ENCODE results near the gene DYNLT5. TPM values are rescaled to one million over a fixed set of nuclear protein-coding genes. Genes with fewer than 3 reads are reported as not detected.
"Not testable (repeated sequence)": the region's sequence is repeated elsewhere in the genome, so short reads cannot be mapped to it uniquely, and the experiment has no call there.

DYNLT5 gene
- total RNA-seq, 1 experiment from 2014 or later, result 0.42 TPM

DNA sequence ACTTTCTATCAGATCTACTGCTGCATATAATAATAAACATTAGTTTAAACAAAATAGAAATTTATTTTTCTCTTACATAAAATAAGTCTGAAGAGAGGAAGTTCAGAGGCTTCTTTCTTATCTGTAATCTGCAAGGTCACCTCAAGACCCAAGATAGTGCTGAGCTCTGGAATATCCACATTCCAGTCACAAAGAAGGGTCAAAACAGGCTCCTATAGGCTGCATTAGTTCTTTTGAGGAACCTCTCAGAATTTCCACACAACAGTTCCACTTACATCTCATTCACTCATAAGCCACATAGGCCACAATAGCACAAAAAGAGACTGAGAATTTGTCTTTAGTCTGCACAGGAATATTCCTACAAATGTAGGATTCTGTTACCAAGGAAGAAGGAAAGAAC, 15.4 kb downstream of the DYNLT5 start:
- DNase-seq, result no peak
- no peaks in the 10 kb centered on the region for H3K36me3 ChIP-seq (replicated peaks; ENCODE audit: control insufficient read depth, insufficient read depth, low read length)
- H3K27me3 ChIP-seq (ENCODE audit: control insufficient read depth, insufficient read depth, low read length), result no peaks in the 10 kb centered on the region
- H3K4me3 ChIP-seq (ENCODE audit: insufficient read depth, low read depth, low read length), result no peak overlapping the region

DNA sequence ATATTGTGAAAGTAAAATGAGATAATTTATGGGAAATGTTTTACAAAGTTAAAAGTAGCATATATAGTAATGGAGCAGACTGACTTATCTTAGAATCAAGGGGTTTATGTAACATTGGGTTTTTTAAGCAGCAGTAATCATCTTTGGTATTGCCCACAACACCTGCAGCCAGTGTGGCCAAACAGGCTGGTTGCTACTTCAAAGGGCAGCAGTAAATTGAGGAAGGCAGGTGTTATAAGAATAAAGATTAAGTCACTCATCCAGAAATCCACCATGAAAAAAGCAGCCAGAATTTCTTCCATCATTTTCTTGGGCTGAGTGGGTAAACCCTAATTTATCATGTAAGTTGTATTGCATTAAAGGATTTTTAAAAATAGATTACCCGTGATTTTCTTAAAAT, 16.7 kb downstream of the DYNLT5 start:
- no peak for DNase-seq
- H3K36me3 ChIP-seq (replicated peaks; ENCODE audit: control insufficient read depth, insufficient read depth, low read length), result no peaks in the 10 kb centered on the region
- H3K4me3 ChIP-seq (ENCODE audit: insufficient read depth, low read depth, low read length), result no peak overlapping the region
- H3K27me3 ChIP-seq (ENCODE audit: control insufficient read depth, insufficient read depth, low read length), result no peaks in the 10 kb centered on the region

DNA sequence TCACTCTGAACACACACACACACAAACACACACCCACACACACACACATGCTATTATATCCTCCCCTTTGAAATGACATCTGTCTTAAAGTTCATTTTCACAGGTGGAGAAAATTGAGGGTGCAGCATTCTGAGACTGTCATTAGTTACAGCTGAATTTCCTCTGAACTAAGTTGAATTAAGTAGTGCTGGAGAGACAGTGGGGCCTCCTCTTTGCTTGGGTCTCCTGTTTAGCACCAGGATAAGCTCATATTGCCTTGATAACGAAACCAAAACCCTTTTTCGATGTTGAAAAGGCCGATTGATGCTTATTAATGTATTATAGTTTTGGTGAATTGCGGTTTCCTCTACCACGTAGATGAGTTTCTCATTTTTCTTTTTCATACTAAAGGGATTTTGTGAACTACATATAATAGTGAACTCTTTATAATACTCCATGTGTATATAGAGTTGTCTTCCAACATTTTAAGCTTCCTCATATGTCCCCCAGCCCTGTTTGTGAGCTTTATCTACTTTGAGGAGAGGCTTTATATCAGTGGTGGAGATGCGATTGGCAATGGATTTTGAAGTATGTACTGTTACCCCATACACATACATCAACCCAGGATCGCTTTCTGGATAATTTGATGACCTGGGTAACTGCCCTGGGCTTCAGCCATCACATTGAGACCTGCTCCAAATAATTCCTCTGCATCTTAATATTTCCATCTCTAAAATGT, 17.4 kb downstream of the DYNLT5 start:
- H3K27me3 ChIP-seq (ENCODE audit: control insufficient read depth, insufficient read depth, low read length), result no peaks in the 10 kb centered on the region
- no peak for DNase-seq
- H3K36me3 ChIP-seq (replicated peaks; ENCODE audit: control insufficient read depth, insufficient read depth, low read length), result no peaks in the 10 kb centered on the region
- no peak overlapping the region for H3K4me3 ChIP-seq (ENCODE audit: insufficient read depth, low read depth, low read length)

DNA sequence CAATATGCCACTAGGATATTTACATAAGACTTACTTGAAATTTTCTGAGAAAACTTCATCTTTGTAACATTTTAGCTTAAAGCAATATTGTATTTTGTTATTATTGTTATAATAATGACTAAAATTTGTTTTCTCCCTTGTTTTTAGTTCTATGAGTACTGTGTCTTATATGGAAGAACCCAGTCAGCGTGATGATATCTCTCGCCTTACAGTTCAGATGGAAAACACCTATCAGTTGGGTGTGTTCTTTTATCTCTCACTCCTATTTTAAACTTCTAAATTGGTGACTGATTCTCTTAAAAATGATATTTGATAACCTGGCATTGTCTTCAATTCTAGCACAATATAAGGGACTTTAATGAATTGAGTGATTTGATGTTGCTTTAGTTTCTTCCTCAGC, 18.0 kb downstream of the DYNLT5 start:
- Histone ChIP-seq H3K36me3 (replicated peaks; ENCODE audit: control insufficient read depth, insufficient read depth, low read length) (no peaks in the 10 kb centered on the region), H3K27me3 (ENCODE audit: control insufficient read depth, insufficient read depth, low read length) (no peaks in the 10 kb centered on the region), H3K4me3 (ENCODE audit: insufficient read depth, low read depth, low read length) (no peak overlapping the region)
- DNase-seq, result no peak

DNA sequence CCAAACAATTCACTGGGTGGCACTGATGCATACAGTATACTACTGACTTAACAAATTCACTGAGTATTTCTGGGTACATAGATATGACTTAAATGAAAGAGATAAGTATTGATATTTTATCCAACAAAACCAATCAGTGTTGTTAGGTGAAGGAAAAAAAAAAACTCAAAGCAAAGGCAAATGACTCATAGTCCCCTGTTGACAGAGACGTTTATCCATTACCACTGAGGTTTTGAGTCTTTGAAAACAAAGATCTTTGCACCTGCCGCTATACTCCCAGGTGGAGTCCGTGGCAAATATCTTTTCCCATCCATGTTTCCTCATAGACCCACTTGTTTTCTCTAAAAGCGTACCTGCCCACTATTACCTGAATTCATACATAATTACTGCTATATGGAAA, 18.4 kb downstream of the DYNLT5 start:
- DNase-seq, result no peak
- H3K27me3 ChIP-seq (ENCODE audit: control insufficient read depth, insufficient read depth, low read length), result no peaks in the 10 kb centered on the region
- H3K36me3 ChIP-seq (replicated peaks; ENCODE audit: control insufficient read depth, insufficient read depth, low read length), result no peaks in the 10 kb centered on the region
- no peak overlapping the region for H3K4me3 ChIP-seq (ENCODE audit: insufficient read depth, low read depth, low read length)

DNA sequence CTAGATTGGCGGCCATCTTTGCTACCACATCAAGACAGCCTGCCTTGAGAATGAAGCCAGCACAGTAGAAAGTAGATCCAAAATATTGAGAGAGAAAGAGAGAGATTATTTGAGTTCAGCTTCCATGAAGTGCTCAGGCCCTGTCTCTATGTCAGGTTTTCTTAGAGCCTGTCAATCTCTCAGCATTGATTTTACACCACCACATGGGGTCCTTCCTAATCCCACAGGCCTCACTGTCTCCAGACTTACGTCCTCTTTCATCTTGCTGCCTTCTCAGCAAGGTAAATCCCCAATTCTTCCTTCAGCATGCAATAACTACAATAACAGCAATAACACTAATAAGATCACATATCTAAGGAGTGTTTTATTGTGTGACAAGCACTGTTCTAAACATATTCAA, 21.0 kb downstream of the DYNLT5 start:
- Histone ChIP-seq H3K4me3 (ENCODE audit: insufficient read depth, low read depth, low read length) (no peak overlapping the region), H3K27me3 (ENCODE audit: control insufficient read depth, insufficient read depth, low read length) (no peaks in the 10 kb centered on the region), H3K36me3 (replicated peaks; ENCODE audit: control insufficient read depth, insufficient read depth, low read length) (no peaks in the 10 kb centered on the region)
- DNase-seq, result no peak

DNA sequence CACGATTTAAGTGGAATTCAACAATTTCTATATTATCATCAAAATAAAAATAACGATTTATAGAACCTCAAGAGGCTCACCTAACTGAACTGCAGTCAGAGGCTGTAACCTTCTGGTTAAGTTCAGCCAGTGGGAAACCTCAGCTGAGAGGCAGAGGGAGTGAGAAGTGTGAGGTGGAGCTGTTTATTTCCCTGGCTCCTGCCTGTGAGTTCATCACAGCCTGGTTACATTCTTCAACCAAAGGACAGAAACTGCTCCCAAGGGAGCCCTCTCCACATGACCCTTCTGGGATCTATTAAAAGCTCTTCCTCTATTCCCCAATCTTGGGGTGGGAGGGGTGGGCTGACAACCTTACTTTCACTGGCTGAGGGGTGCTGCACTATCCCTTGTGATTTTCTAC, 22.2 kb downstream of the DYNLT5 start:
- Histone ChIP-seq H3K36me3 (replicated peaks; ENCODE audit: control insufficient read depth, insufficient read depth, low read length) (no peaks in the 10 kb centered on the region), H3K4me3 (ENCODE audit: insufficient read depth, low read depth, low read length) (no peak overlapping the region), H3K27me3 (ENCODE audit: control insufficient read depth, insufficient read depth, low read length) (no peaks in the 10 kb centered on the region)
- no peak for DNase-seq

DNA sequence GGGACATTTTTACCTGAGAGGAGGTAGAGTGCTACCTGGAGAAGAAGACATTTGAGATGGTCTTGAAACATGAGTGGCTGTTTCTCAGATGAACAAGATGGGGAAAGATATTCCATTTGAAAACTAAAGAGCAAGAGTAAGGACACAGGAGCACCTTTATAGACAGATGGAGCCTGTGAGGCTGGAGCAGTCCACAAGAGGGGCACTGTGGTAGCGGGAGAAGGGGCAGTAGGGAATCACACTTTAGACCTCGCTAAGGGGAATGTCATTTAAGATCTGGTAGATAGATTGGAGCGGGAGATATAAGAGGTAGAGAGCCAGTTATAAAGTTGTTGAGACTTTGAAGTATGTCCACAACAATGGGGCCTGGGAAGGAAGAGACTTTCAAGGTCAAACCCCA, 23.4 kb downstream of the DYNLT5 start:
- no peaks in the 10 kb centered on the region for H3K27me3 ChIP-seq (ENCODE audit: control insufficient read depth, insufficient read depth, low read length)

DNA sequence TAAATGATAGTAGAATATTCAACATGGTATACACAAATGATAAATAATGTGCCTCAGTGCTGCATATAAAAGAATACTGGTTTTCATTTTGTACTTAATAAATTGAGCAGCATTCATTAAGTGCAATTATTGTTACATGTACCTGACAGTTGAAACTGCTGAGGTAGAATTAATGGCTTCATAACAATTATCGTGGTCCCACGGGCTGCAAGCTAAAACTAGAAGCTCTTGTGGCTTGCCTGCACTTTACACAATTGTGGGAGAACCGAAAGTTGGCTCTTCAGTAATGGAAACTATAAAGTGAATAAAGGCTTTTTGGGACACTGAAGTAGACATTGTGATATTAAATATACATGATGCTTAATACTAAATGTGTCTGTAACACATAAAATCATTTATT, 25.6 kb downstream of the DYNLT5 start:
- H3K27me3 ChIP-seq (ENCODE audit: control insufficient read depth, insufficient read depth, low read length), result no peaks in the 10 kb centered on the region
- no peak for DNase-seq
- no peaks in the 10 kb centered on the region for H3K36me3 ChIP-seq (replicated peaks; ENCODE audit: control insufficient read depth, insufficient read depth, low read length)
- no peak overlapping the region for H3K4me3 ChIP-seq (ENCODE audit: insufficient read depth, low read depth, low read length)

More for the DNA sequence above, 23.4 kb downstream of the DYNLT5 start:
- H3K4me3 ChIP-seq (ENCODE audit: insufficient read depth, low read depth, low read length), result no peak overlapping the region
- DNase-seq, result no peak
- H3K36me3 ChIP-seq (replicated peaks; ENCODE audit: control insufficient read depth, insufficient read depth, low read length), result no peaks in the 10 kb centered on the region

DNA sequence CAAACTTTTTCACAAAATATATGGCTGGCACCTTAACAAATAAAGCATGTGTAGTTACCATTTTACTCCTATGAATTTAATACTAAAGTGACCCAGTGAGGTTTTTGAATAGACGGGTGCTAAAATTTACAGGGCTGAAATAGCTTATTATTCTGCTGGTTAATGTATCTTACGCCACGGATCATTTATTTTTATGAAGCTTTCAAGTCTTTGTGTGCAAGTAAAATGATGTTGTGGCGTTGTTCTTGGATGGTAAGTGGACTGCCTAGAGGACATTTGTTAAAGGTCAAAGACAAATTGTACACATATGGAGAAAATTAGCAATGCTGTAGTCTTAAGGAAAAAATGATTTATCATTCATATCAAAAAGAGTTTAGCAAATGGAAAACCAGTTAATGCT, 26.0 kb downstream of the DYNLT5 start:
- Histone ChIP-seq H3K36me3 (replicated peaks; ENCODE audit: control insufficient read depth, insufficient read depth, low read length) (no peaks in the 10 kb centered on the region), H3K27me3 (ENCODE audit: control insufficient read depth, insufficient read depth, low read length) (no peaks in the 10 kb centered on the region), H3K4me3 (ENCODE audit: insufficient read depth, low read depth, low read length) (no peak overlapping the region)
- no peak for DNase-seq

DNA sequence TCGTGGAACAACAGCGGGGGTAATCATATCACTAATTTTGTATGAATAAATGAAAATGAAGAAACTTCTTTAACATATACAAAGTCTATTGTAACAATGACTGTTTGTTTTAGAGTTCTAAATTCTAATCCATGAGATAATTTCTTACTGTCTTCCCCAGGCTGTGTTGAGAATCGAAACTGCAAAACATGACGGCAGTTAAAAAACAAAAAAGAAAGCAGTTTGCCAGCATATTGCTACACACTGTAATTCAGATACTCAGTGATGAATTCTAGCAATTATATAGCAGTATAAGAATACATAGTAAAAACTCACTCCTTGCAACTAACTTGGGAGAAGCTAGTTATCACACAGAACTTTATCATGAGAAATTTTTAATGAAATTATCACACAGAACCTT, 26.7 kb downstream of the DYNLT5 start:
- H3K36me3 ChIP-seq (replicated peaks; ENCODE audit: control insufficient read depth, insufficient read depth, low read length), result no peaks in the 10 kb centered on the region
- H3K4me3 ChIP-seq (ENCODE audit: insufficient read depth, low read depth, low read length), result no peak overlapping the region
- no peaks in the 10 kb centered on the region for H3K27me3 ChIP-seq (ENCODE audit: control insufficient read depth, insufficient read depth, low read length)
- DNase-seq, result no peak

DNA sequence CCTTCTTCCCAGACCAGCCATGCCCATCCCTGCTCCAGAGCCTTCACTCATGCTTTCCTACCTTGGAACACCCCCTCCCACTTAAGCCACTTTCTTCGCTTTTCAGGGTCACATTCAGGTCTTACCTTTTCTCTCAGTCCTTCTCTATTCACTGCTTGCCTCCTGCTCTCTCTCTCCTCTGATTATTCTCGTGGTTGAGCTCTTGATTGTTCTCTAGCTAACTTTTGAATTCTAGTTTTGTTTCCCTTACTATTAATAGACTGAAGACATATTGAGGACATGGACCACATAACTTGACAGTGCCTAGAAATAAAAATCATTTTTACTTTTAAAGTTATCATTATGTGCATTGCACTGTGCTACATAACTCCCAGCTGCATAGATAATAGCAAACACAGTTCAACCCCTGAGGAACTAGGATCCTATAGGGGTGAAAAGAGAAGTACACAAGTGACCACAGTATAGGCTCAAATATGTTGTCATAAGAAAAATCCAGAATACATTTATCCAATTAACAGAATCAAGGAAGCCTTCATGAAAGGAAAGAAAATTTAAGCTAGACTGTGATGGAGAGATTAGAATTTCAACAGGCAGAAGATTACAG, 27.3 kb downstream of the DYNLT5 start:
- no peak overlapping the region for H3K4me3 ChIP-seq (ENCODE audit: insufficient read depth, low read depth, low read length)
- no peak for DNase-seq
- no peaks in the 10 kb centered on the region for H3K36me3 ChIP-seq (replicated peaks; ENCODE audit: control insufficient read depth, insufficient read depth, low read length)
- no peaks in the 10 kb centered on the region for H3K27me3 ChIP-seq (ENCODE audit: control insufficient read depth, insufficient read depth, low read length)

DNA sequence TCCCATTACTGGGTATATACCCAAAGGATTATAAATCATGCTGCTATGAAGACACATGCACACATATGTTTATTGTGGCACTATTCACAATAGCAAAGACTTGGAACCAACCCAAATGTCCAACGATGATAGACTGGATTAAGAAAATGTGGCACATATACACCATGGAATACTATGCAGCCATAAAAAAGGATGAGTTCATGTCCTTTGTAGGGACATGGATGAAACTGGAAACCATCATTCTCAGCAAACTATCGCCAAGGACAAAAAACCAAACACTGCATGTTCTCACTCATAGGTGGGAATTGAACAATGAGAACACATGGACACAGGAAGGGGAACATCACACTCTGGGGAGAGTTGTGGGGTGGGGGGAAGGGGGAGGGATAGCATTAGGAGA, 33.5 kb downstream of the DYNLT5 start:
- DNase-seq; H3K27me3 ChIP-seq (ENCODE audit: control insufficient read depth, insufficient read depth, low read length); H3K36me3 ChIP-seq (replicated peaks; ENCODE audit: control insufficient read depth, insufficient read depth, low read length); H3K4me3 ChIP-seq (ENCODE audit: insufficient read depth, low read depth, low read length): not testable (repeated sequence)

DNA sequence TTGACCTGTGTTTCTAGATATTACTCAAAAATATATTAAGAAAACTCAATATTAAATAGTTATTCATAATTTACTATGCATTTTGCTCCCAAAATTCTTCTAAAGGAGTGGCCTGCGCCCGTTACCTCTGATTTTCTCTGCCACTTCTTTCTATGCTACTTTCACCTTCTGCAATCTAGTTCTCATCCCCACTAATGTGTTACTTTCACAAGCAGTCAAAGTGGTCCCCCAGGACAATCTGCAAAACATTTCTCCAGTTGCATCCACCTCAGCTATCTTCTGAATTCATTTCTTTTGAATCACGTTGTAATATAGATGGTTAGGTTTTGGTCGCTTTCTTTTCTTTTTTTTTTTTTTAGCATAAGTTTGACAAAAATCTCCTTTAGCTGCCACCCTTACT, 35.4 kb downstream of the DYNLT5 start:
- no peaks in the 10 kb centered on the region for H3K36me3 ChIP-seq (replicated peaks; ENCODE audit: control insufficient read depth, insufficient read depth, low read length)
- H3K4me3 ChIP-seq (ENCODE audit: insufficient read depth, low read depth, low read length), result no peak overlapping the region
- DNase-seq, result no peak
- no peaks in the 10 kb centered on the region for H3K27me3 ChIP-seq (ENCODE audit: control insufficient read depth, insufficient read depth, low read length)

DNA sequence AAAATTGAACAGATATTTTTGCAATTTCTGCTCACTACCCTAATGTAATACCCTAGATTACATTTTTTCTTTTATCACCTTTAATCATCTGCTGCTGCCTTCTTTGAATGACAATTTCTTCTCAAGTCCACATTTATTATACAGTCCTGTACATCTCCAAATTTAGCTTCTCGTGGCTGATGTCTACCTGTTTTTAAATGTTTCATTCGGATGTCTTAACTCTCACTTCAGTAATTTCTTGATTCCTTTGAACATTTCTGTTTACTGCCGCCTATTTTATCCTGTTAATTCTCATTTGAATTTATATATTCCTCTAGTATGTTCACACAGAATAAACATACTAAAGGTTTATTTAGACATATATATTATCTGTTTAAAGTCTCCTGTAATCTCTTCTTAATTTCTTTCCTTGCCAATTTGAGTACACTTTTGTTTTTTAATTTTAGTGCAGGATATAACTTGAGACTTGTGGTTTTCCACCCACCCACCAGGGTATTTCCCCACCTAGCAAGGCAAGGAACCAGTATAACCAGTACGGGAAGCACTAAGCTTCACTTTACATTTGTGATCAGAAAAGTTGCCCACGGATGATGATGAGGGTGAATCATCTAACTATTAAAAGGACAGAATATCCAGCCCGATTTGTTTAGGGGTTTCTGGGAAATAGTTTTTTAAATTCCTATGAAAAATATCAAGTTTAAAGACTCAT, 36.1 kb downstream of the DYNLT5 start:
- H3K36me3 ChIP-seq (replicated peaks; ENCODE audit: control insufficient read depth, insufficient read depth, low read length), result no peaks in the 10 kb centered on the region
- H3K4me3 ChIP-seq (ENCODE audit: insufficient read depth, low read depth, low read length), result no peak overlapping the region
- no peaks in the 10 kb centered on the region for H3K27me3 ChIP-seq (ENCODE audit: control insufficient read depth, insufficient read depth, low read length)
- DNase-seq, result no peak

Data from H7 (cell line).